HS-27A (cell line): ENCODE measurements around the gene ZNF329.
"Not testable (repeated sequence)": the region's sequence is repeated elsewhere in the genome, so short reads cannot be mapped to it uniquely, and the experiment has no call there.

Source experiments
- DNase-seq: peaks from one replicate; pipeline ENCODE4 v3.0.0-alpha.2; 2012; ENCODE audit warnings: low read depth, missing footprints

Gene ZNF329

DNA sequence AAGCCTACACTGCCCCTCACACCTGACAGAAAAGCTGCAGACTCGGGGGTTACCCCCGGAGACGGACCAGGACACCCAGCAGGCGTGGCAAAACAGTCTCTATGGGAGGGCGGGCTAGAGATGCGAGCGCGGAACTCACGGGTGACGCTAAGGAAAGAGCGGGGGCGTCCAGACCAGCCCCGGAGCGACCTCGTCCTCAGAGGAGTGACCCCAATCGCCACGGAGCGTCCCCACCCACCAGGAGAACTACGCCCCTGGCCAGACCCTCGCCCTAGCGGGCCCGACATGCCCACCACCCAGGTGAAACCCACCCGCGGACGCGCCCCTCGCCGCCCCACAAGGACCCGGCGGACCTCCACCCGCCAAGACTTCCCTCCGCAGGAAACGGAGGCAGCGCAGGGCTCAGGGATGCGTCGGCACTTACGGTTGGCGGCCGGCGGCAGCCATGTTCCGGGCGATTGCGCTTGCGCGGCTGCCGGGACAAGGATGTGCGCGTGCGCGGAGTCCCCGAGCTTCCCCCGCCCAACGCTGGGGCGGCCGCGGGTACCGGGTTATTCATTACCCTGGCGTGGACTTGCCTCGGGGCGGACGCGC, at the start of gene ZNF329:
TSS of gene ZNF329 (minus strand) at position 462 of the 594 bp plus-strand sequence. CDS start 21,286 bp downstream, outside the sequence.
- peak; percentile 66 for DNase-seq

DNA sequence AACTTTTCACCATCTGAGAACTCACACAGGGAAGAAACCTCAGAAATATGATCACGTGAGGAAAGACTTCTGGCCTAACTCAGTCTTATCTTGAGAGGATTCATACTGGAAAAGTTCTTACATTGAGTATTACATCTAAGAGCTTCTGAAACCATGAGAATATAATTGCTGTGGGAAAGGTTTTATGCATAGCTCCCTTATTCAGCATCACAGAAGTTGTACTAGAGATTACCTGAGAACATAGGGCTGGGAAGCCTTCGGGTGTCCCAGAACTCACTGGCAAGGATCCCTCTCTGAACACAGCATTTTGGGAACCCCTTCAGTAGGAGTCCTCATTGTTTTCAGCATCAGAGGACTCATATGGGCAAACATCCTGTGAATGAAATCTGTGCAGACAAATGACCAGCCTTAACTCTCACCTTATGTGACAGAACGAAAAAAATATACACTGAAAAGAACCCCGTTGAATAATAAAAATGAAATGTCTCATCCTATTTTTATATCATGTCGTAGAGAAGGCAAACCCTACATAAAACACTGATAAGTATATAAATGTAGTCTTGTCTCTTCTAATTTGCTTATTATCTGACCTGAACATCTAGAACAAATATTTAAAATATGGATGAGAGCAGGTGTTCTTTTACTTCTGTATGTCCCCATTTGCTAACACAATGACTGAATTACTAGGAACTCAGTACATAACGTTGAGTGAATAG, 46.5 kb upstream of the ZNF329 start:
- peak; percentile 14 for DNase-seq

DNA sequence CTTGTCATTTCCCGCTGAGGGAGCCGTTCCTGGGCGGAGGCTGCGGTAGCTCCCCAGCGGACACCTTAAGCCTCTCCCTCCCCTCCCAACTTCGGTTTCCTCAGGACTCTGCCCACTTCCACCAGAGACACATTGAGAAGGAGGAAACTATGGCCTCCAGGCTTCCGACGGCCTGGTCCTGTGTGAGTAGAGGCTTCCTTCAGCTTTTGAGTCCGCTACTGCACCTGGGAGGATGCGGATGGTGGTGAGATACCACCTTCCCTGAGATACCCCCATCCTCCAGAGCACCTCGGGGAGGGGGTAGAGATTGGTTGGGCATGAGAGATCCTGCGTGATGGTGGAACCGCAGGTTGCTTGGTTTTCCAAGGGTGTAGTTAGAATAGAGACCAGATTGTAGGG, 33.2 kb upstream of the ZNF329 start:
- DNase-seq = no peak

DNA sequence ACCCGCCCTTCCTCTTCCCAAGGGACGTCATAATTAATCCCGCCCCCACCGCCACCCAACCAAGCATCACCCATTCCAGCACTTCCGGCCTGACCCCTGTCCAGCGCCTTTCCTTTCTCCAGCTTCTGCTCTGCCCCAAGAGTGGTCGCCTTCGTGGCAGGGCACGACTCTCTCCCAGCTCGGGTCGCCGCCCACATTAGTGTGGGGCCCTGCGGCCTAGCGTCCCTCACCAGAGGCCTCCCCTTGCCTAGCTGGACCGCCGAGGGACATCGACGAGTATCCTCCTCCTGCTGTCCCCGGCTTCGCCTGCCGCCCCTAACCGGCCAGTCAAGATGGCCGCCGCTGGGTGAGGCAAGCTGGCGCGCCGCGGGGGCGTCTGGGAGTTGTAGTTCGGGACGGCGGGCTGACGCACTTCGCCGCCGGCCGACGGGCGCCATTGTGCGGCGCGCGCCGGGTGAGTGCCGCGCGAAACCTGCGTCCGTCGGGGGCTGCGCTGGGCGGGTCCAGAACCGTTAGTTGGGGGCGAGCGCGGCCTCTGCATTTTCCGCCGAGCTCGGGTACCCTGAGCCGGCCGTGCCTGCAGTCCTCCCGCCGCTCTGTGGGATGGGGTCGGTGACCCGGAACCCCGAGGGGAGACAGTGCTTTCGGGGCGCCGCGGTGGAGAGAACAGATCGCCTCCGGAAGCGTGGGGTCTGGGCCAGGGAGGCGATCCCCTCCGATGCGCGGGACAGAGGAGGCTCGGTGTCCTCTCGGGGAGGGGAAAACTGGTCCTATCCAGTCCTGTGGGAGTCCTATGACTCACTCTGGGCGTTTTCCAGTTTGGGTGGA, 32.6 kb upstream of the ZNF329 start, which contains the start of gene ZNF274:
TSS of gene ZNF274 (plus strand) at position 73 of the 828 bp plus-strand sequence. CDS start 905 bp downstream, outside the sequence.
- peak; percentile 90 for DNase-seq

DNA sequence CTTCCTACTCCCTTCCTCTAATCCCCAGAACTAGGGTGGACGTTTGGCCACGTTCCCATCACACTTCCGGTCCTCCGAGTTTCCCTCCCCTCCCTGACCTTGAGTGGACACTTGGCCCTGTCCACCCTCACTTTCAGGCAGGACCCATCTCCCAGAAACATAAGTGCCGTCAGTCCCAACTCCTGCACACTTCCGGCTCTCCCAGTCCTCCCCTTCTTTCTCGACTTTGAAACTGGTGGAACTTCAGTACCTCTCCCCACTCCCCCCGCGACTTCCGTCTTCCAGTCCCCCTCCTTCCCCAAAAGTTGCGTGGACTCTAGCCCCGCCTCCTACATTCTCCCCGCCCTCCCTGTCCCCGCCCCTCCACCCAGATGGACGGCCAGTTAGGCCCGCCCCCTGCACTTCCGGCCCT, 32.0 kb upstream of the ZNF329 start:
- no peak for DNase-seq

DNA sequence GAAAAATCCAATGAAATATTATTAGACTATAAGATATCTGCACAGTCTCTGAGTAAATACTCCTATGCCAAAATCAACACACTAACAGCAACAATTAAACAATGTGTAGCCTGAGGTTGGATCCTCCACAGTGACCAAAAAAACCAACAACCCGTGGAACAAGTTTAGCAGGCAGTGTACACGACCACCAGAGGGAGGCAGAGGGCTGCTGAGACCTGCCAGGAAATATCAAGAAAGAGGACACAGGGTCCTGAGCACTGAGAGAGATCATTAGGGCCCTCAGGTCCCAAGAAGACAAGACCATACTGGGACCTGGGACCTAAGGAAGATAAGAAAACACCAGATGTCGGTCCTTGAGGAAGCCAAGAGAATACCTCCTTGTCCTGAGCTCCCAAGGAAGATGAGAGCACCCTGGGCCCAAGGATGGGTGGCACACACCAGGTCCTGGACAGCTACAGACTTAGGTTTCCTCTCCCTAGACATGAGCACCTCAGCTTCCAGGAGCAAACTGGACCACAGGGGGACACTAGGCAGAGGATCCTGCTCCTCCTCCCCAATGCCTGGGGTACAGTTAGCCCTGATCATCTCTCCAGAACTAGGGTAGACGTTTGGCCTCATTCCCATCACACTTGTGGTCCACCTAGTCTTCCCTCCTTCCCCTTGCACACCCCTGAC, 31.4 kb upstream of the ZNF329 start:
- DNase-seq = peak; percentile 19

DNA sequence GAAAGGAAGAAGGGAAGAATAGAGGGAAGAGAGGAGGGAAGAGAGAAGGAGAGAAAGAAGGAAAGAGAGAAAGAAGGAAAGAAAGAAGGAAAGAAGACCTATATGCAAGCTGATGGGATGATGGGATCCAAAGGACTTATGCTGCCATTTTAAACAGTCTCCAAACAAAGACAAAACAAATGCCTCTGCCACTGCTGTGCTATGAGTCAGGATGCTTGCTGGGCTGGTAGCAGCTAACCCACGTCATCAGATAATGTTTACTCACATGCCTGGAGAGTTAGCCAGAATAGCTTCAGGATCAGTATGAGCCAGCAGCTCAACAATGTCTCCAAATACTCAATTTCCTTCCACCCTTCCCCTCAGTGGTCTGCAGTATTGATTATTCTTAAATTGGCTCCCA, 20.3 kb upstream of the ZNF329 start:
- no peak for DNase-seq

DNA sequence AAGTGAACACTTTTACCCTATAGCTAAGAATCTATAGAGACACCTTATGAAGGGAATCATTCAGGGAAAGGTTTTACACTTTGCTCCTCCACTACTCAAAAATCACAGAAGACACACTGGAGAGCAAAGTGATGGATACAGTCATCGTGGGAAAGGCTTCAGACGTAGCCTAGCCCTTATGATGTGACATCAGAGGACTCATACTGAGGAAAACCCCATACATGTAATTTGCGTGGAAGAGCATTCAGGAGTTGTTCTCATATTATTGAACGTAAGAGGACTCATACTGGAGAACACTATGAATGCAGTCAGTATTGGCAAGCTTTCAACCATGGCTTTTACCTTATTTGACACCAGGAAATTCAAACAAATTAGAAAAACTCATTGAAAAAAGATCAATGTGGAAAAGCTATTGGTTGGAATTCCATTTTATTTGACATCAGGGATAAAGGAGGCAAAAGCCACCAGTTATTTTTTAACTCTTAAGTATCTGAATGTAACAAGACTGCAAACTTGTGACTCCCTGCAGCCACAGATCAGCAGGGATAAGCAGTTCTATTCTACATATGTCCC, 16.2 kb upstream of the ZNF329 start:
- DNase-seq = no peak

DNA sequence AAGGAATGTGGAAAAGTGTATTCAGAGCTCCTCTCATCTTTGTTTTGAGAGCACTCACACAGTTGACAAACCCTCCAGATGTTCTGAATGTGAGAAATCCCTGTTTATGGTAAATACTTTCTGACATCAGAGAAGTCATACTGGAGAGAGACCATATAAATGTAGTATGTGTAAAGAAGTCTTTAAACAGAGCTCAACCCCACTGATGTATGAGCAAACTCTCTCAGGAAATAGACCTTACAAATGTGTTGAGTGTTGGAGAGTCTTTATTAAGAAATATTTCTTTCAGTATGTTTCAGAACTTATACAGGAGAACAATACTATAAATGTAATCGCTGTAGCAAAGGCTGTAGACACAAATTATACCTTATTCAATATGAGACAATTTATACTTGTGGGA, 15.7 kb upstream of the ZNF329 start:
- no peak for DNase-seq

DNA sequence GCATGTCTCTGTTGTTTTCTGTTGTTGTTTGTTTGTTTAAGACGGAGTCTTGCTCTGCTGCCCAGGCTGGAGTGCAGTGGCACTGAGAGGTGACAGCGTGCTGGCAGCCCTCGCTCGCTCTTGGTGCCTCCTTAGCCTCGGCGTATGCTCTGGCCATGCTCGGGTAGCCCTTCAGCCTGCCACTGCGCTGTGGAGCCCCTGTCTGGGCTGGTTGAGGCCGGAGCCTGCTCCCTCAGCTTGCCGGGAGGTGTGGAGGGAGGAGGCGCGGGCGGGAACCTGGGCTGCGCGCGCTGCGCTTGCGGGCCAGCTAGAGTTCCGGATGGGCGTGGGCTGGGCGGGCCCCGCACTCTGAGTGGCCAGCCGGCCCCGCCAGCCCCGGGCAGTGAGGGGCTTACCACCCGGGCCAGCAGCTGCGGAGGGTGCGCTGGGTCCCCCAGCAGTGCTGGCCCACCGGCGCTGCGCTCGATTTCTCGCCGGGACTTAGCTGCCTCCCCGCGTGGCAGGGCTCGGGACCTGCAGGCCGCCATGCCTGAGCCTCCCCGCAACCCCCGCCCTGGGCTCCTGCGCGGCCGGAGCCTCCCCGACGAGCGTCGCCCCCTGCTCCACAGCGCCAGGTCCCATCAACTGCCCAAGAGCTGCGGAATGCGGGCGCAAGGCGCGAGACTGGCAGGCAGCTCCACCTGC, 6.6 kb upstream of the ZNF329 start:
- no peak for DNase-seq

DNA sequence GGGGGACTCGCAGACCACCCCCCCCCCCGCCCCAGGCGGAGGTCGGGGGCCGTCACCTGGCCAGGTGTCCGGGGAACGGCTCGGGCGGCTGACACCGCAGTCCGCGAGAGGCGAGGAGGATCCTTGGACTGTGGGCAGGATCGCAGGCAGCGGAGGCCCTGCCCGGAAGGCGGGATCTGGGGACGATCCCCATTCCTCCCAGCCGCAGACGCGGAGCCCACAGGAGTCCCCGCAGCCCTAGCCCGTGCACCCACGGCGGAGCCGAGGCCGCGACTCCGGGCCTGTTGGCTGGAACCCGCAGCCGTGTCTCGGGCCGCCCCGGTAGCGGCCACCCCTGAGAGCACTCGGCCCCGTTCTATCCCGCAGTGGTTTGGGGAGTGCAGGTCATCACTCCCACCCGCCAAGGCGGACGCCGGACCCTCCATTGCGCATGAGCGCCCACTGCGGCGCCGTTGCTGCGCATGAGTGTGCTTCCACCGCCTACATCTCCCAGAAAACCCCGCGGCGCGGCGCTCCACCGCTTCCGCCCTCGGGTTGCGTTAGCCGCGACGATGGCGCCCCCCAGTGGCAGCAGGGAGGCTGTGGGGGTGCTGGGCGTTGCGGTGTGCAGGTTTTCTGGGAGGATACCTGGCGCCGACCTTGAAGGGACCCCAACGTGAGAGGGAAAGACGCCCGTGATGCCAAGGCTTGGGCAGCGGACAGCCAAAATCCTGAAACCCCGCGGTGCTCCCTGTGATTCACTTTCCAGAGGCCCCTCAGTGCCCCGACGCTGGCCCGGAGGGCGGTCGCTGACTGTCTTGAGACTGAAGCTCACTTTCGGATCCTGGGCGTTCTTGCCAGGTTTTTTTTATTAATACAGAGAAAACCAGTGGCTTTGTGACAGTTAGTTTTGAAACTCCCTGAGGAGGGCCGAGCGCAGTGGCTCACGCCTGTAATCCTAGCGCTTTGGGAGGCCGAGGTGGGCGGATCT, 4.4 kb upstream of the ZNF329 start:
- DNase-seq = peak; percentile 55

DNA sequence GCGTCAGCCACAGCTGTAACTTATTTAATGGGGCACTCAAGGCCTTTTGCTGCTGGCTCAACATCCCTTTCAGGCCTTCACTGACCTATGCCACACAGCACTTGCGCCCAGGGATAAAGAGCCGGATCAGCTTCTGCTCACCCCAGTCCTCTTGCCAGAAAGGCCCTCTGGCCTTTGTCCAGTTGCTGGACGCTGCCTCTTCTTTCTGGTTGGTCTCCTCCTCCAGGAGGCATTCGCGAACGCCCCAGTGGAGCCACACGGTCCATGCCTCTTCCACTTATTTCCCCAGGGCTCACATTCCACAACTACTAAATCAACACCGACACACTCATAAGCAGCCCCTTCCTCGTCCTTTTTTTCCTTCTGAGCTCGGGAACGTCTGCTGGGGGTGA, 3.7 kb upstream of the ZNF329 start:
- DNase-seq = no peak

DNA sequence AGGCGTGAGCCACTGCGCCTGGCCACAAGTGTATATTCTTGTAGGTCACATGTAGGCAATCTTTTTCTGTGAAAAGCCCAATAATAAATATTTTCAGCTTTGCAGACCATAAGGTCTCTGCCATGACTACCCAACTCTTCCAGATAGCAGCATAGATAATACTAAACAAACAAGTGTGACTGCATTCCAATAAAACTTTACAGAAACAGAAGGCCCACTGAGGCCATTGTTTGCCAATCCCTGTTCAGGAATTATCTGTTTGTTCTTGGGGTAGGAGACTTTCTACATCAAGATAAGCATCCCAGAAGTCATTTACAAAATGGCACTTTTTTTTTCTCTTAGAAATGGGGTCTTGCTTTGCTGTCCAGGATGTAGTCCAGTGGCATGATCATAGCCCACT, 2.8 kb upstream of the ZNF329 start:
- DNase-seq = no peak

DNA sequence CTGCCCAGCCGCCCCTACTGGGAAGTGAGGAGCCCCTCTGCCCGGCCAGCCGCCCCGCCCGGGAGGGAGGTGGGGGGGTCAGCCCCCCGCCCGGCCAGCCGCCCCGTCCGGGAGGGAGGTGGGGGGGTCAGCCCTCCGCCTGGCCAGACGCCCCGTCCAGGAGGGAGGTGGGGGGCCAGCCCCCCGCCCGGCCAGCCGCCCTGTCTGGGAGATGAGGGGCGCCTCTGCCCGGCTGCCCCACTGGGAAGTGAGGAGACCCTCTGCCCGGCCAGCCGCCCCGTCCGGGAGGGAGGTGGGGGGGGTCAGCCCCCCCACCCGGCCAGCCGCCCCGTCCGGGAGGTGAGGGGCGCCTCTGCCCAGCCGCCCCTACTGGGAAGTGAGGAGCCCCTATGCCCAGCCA, 3.1 kb downstream of the ZNF329 start:
- not testable (repeated sequence) for DNase-seq

DNA sequence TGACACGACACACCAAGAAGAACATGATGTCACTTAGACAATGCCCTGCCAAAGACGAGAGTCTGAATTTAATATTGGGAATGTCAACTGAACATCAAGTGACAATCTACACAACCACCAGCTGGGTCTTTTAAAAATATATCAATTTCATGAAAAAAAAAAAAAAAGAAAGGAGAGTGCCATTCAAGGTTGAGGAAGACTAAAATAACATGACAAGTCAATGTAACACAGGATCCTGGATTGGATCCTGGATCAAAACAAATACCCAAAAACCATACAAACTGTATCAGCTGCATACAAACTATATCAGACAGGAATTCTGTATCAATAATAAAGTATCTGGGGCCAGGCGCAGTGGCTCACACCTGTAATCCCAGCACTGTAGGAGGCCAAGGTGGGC, 4.7 kb downstream of the ZNF329 start:
- DNase-seq = no peak

DNA sequence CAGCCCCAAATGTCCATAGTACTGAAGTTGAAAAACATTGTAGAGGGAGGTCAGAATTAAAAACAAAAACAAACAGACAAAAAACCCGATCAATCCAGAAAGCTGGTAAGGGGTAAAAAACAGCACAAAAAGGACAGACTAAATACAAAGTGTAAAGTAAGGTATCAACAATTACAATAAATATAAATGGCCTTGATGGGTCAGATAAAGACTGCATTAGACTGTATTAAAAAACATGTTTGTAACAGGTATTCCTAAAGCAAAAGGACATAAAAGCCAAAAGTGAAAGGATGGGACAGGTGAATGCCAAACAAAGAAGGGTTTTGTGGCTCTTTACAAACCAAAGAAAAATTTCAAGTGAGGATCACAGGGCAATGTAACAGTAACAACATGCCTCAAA, 16.3 kb downstream of the ZNF329 start:
- DNase-seq = no peak

DNA sequence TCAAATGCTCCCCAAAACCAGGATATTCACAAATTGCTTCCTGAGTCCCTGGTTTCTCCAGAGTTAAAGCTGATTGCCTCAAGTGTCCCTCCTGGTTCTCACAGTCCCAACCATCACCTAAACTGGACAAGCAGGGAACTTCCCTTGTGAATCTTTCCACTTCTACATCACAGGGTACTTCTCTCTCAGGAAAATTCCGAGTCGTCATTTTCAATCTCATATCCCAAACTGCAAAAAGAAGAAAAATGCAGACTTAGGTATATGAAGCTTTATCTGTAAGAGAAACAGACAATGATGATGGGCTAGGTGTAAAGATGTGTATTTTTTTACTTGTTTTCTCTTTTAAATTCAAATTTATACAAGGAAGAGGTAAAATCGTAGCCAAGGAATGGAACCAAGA, 21.3 kb downstream of the ZNF329 start:
- no peak for DNase-seq

DNA sequence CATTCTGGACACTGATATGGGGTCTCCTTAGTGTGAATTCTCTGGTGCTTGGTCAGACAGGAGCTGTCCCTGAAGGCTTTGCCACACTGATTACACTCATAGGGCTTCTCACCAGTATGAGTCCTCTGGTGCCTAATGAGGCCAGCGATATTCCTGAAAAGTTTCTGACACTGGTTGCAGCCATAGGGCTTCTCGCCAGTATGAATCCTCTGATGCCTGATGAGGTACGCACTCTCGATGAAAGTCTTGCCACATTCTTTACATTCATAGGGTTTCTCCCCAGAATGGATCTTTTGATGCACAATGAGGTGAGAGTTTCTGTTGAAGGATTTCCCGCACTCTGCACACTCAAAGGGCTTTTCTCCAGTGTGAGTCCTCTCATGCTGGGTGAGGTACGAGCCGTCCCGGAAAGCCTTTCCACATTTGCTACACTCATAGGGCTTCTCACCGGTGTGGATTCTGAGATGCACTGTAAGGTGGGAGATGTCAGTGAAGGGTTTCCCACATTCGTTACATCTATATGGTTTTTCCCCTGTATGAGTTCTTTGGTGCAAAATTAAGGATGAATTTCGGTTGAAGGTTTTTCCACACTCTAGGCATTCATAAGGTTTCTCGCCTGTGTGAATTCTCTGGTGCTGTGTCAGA, 22.4 kb downstream of the ZNF329 start:
- no peak for DNase-seq

DNA sequence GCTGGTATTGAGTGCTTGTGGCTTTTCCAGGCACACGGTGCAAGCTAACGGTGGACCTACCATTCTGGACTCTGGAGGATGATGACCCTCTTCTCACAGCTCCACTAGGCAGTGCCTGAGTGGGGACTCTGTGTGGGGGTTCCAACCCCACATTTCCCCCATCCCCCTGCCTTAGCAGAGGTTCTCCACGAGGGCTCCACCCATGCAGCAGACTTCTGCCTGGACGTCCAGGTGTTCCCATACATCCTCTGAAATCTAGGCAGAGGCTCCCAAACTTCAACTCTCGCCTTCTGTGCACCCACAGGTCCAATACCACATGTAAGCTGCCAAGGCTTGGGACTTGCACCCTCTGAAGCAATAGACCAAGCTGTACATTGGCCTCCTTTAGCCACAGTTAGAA, 27.2 kb downstream of the ZNF329 start:
- no peak for DNase-seq
